CD4-positive, alpha-beta T cell treated with Interleukin-4 for 1 hour (primary cell): Measurements from ENCODE around the gene SLC41A3.
"Not testable (repeated sequence)": the region's sequence is repeated elsewhere in the genome, so short reads cannot be mapped to it uniquely, and the experiment has no call there.

Experiments used
- DNase-seq, 2 donors: peaks; one replicate each; pipeline ENCODE4 v3.0.0-alpha.2; 2020 to 2022

The SLC41A3 gene

GRCh38 chr3:126025116-126025729 is 58.7 kb downstream of the SLC41A3 start:
- no peak for DNase-seq

- DNase-seq, result no peak
These were observed 59.7 kb downstream of the SLC41A3 start for GRCh38 chr3:126024049-126024854.

- DNase-seq, result no peak
These were observed 60.5 kb downstream of the SLC41A3 start for GRCh38 chr3:126023390-126023789.

GRCh38 chr3:126022741-126023359 is 61.1 kb downstream of the SLC41A3 start:
- no peak for DNase-seq

- no peak for DNase-seq
These were observed 62.2 kb downstream of the SLC41A3 start for GRCh38 chr3:126021702-126022101.

- no peak for DNase-seq
These were observed 62.7 kb downstream of the SLC41A3 start for GRCh38 chr3:126021224-126021623.

GRCh38 chr3:126019683-126020082 is 64.2 kb downstream of the SLC41A3 start:
- no peak for DNase-seq

- no peak for DNase-seq
These were observed 64.9 kb downstream of the SLC41A3 start for GRCh38 chr3:126018995-126019394.

GRCh38 chr3:126018545-126018944 is 65.4 kb downstream of the SLC41A3 start:
- no peak for DNase-seq

- no peak for DNase-seq
These were observed 66.6 kb downstream of the SLC41A3 start for GRCh38 chr3:126017362-126017761.

GRCh38 chr3:126016616-126017015 is 67.3 kb downstream of the SLC41A3 start:
- DNase-seq, result no peak

GRCh38 chr3:126015075-126015474 is 68.8 kb downstream of the SLC41A3 start:
- DNase-seq, result no peak

- DNase-seq, result no peak
These were observed 69.7 kb downstream of the SLC41A3 start for GRCh38 chr3:126014252-126014651.

GRCh38 chr3:126013751-126014156 is 70.2 kb downstream of the SLC41A3 start:
- DNase-seq, result no peak

GRCh38 chr3:126009181-126009580 is 74.7 kb downstream of the SLC41A3 start:
- DNase-seq, result no peak

- DNase-seq, result no peak
These were observed 75.7 kb downstream of the SLC41A3 start for GRCh38 chr3:126008219-126008618.

GRCh38 chr3:126005951-126006350 is 78.0 kb downstream of the SLC41A3 start:
- no peak for DNase-seq

- DNase-seq, result no peak
These were observed 79.2 kb downstream of the SLC41A3 start for GRCh38 chr3:126004692-126005091.

- DNase-seq, result no peak
These were observed 79.7 kb downstream of the SLC41A3 start for GRCh38 chr3:126004217-126004616.

GRCh38 chr3:126003447-126004190 is 80.3 kb downstream of the SLC41A3 start:
- DNase-seq, result no peak

- no peak for DNase-seq
These were observed 81.7 kb downstream of the SLC41A3 start for GRCh38 chr3:126002189-126002588.

- DNase-seq, result not testable (repeated sequence)
These were observed 87.2 kb downstream of the SLC41A3 start for GRCh38 chr3:125996751-125997150.

- peak; percentile 64 to 75 for DNase-seq
These were observed 93.5 kb downstream of the SLC41A3 start for GRCh38 chr3:125990253-125990970.
